Panc1 (cell line): ENCODE data around the gene STARD10.

ENCODE experiments used
- CTCF ChIP-seq: fragments of 450-650 bp; IDR thresholded peaks from 2 replicates; pipeline ENCODE4 v1.5.1; 2017; ENCODE audit warnings: mild to moderate bottlenecking
- POLR2AphosphoS5 ChIP-seq: IDR thresholded peaks from 2 replicates; pipeline ENCODE4 v1.6.1; 2012; ENCODE audit warnings: mild to moderate bottlenecking, low read depth, low read length, moderate library complexity
- REST ChIP-seq, 2 experiments: IDR thresholded peaks; 2 replicates each; pipeline ENCODE4 v1.6.1; 2011 to 2012; ENCODE audit warnings: low read depth in 2 of 2, control low read depth in 1 of 2, low read length in 1 of 2, mild to moderate bottlenecking in 1 of 2, moderate library complexity in 1 of 2; ENCODE audit not compliant: insufficient read depth in 1 of 2
- SIN3A ChIP-seq: IDR thresholded peaks from 2 replicates; pipeline ENCODE4 v1.6.1; 2012; ENCODE audit warnings: low read depth, mild to moderate bottlenecking, low read length, moderate library complexity, borderline replicate concordance; ENCODE audit not compliant: insufficient read depth

GRCh38 chr11:72735495-72736027 is 58.3 kb downstream of the STARD10 start:
- TF ChIP-seq CTCF (no peak), REST (IDR thresholded peaks at IDR 0.05; ENCODE audit: insufficient read depth in 1 of 2, low read depth in 2 of 2, low read length in 1 of 2) (no peak), POLR2AphosphoS5 (no peak), SIN3A (no peak)
